ENCODE data around the gene SMARCD1.

- TF ChIP-seq CTCF (conservative IDR thresholded peaks at IDR 0.05; ENCODE audit: low read length) (no peak), EZH2phosphoT487 (IDR thresholded peaks at IDR 0.05; ENCODE audit: borderline replicate concordance) (no peak)
Observed at GRCh38 chr12:50041062-50041860, 43.9 kb upstream of the SMARCD1 start.
